ENCODE measurements around the gene SLC2A9.
"Not testable (repeated sequence)": the region's sequence is repeated elsewhere in the genome, so short reads cannot be mapped to it uniquely, and the experiment has no call there.

The SLC2A9 gene

DNA sequence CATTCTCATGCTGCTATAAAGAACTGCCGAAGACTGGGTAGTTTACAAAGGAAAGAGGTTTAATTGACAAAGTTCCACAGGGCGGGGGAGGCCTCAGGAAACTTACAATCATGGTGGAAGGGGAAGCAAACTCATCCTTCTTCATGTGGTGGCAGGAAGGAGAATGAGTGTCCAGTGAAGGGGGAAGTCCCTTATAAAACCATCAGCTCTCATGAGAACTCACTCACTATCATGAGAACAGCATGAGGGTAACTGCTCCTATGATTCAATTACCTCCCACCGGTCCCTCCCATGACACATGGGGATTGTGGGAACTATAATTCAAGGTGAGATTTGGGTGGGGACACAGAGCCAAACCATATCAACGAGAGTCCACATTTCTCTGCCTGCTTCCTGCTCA, 120.7 kb downstream of the SLC2A9 start:
- in situ Hi-C loops (cut with MboI; ENCODE audit: low sequenced_read_pairs), result not testable (repeated sequence)

DNA sequence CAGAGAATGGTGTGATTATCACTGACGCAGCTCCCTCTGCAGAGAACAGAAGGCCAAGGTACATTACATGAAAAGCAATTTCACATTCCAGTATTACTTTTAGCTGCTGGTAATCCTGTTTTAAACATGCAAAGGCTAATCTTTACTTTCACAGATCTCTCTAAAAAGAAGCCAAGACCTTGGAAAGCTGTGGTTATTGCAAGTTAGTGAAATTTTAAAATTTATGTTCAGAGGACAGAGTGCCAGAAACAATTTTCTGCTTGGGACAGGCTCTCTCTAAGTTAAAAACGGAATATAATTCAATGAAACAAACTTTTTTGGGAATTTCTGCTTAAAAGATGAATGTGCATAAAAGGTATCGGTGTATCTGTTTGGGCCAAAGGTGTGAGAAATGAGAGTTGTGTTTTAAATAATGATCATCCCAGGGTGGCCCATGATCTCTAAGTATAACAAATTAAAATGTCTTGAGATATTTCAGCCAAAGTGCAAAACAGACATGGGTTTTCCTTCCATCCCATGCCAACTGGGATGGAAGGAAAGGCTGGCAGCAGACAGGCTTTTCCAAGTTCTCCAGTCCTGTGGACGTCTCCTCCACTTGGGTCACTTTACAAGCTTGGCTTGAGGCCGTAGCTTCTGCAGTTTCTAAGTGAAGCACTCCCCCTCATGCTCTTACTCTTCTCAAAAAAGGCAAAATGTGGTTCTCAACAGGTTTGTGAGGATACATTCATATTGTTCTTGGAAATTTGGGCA, 121.8 kb downstream of the SLC2A9 start:
- in situ Hi-C loops (cut with MboI; ENCODE audit: low sequenced_read_pairs), result no loop called here

DNA sequence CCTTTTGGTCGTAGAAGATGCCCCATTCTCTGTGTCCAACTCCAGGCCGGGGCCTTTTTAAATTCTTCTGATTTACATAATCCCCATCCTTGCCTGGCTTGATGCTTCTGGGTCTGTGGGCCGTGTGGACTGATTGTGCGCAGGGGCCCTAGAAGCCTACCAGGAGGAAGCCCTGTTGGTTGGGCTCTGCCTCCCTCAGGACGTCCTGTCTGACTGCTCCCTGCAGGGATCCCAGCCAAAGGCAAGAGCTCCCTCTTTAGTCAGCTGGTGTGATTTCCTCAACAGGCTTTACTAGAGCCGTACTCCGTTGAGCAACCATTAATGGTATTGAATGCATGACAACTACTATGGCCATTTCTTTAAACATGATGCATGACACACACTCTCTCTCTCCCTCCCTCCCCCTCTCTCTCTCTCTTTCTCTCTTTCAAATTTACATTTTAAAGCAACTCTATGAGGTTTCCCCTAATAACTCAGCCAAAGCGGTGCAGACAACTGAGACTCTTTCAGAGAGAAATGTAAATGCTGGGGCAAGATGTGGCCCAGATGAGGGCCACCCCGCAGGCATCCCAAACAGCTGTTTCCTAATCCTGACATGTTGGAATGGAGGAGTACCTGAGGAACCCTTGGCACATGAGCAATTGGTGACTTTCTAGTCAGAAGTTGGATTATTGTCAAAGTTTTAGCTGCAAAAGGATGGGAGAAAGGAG, 122.5 kb downstream of the SLC2A9 start:
- in situ Hi-C loops (cut with MboI; ENCODE audit: low sequenced_read_pairs), result no loop called here

- in situ Hi-C loops (cut with MboI; ENCODE audit: low sequenced_read_pairs), result no loop called here
Observed at GRCh38 chr4:9895333-9895705, 126.0 kb downstream of the SLC2A9 start.

GRCh38 chr4:9894644-9895332, 126.5 kb downstream of the SLC2A9 start:
- in situ Hi-C loops (cut with MboI; ENCODE audit: low sequenced_read_pairs), result no loop called here

DNA sequence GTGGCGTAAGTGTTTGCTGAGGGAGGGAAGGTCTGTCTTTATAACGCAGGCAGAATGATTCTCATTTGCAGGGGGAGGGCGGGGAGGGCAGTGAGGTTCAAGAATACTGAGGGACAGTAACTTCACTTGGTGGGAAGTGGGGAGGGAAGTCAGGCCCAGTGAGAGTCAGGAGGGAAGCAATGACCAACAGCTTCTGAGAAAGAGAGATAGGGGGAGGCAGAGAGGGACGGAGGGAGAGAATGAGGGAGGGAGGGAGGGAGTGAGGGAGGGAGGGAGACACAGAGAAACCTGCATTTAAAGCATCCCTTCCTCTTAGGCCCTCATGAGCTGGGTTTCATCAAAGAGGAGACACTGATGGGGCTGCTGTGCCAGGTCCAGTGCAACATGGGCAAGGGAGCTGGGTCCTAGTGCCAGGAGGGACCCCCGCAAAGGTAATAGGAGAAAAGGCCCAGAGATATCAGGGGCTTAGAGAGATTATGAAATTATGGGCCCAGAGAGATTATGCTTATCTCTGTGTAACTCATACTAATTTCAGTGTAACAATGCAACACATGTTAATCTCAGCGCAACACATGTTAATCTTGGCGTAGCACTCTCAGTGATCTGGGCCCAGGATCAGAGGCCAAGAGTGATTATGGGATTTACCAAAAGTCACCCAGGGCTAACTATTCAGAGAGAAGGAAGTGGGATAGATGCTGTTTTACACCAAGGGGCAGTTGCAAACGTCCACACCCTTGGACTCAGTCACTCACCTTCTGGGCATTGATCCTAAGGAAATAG, 127.8 kb downstream of the SLC2A9 start:
- in situ Hi-C loops (cut with MboI; ENCODE audit: low sequenced_read_pairs), result no loop called here

GRCh38 chr4:9891740-9892139, 129.6 kb downstream of the SLC2A9 start:
- in situ Hi-C loops (cut with MboI; ENCODE audit: low sequenced_read_pairs), result no loop called here

DNA sequence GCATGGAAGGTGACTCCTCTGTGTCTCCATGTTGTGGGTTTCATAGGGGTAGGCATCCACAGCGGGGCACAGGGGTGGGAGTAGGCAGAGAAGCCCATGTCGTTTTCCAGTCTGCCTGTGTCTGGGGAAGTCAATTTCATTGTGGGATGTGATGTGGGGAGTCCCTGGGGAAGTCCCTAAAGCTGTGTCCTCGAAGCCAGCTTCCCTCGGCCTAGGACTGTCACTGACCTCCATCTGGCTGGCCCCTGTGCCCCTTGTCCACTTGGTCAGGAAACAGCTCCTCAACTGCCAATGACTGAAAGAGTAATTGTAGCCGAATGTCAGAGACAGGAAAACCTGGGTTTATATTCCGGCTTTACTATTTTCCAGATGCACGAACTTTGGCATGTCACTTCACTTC, 130.2 kb downstream of the SLC2A9 start:
- in situ Hi-C loops (cut with MboI; ENCODE audit: low sequenced_read_pairs), result no loop called here

GRCh38 chr4:9889306-9889705, 132.0 kb downstream of the SLC2A9 start:
- in situ Hi-C loops (cut with MboI; ENCODE audit: low sequenced_read_pairs), result no loop called here

GRCh38 chr4:9885958-9886357, 135.3 kb downstream of the SLC2A9 start:
- in situ Hi-C loops (cut with MboI; ENCODE audit: low sequenced_read_pairs), result no loop called here

GRCh38 chr4:9880406-9881197, 140.7 kb downstream of the SLC2A9 start:
- in situ Hi-C loops (cut with MboI; ENCODE audit: low sequenced_read_pairs), result no loop called here

GRCh38 chr4:9877123-9877522, 144.2 kb downstream of the SLC2A9 start:
- in situ Hi-C loops (cut with MboI; ENCODE audit: low sequenced_read_pairs), result no loop called here

DNA sequence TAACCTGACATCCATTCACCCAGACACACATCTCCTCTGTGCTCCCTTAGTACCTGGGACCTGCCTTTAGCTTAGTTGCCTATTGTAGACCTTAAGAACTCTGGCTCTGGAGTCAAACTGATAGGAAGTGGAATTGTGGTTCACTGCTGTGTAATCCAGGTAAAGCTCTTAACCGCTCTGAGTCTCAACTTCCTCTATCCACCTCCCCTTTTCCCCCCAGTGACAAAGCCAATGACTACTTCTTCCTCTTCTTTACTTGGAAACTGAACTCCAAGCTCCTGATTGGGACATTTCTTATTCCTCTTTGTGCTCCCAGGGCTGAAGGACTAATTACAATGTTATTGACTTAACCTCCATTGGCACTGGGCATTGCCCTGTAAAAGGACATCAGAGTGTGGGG, 145.8 kb downstream of the SLC2A9 start:
- in situ Hi-C loops (cut with MboI; ENCODE audit: low sequenced_read_pairs), result no loop called here

DNA sequence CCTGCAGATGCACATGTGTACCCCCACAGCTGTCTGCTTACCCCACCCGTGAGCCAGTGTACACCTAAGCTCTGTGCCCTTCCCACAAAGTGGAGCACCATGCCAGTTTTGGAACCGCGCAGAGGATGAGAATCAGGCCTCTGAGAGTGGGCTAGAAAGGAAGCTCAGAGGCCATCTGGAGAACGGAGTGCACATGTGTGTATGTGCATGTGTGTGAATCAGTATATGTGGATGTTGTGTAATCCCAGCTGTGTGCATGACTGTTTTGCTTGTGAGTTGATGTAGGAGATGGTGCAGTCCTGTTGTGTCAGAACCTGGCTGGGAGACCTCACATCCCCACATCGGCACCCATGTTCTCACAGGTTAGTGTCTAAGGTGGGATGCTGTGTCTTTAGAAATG, 146.9 kb downstream of the SLC2A9 start:
- in situ Hi-C loops (cut with MboI; ENCODE audit: low sequenced_read_pairs), result no loop called here

- in situ Hi-C loops (cut with MboI; ENCODE audit: low sequenced_read_pairs), result no loop called here
Observed at GRCh38 chr4:9870165-9870790, 151.0 kb downstream of the SLC2A9 start.

GRCh38 chr4:9867751-9868425, 153.4 kb downstream of the SLC2A9 start:
- in situ Hi-C loops (cut with MboI; ENCODE audit: low sequenced_read_pairs), result no loop called here

- in situ Hi-C loops (cut with MboI; ENCODE audit: low sequenced_read_pairs), result no loop called here
Observed at GRCh38 chr4:9866931-9867330, 154.4 kb downstream of the SLC2A9 start.

- in situ Hi-C loops (cut with MboI; ENCODE audit: low sequenced_read_pairs), result no loop called here
Observed at GRCh38 chr4:9861561-9861960, 159.7 kb downstream of the SLC2A9 start.

- in situ Hi-C loops (cut with MboI; ENCODE audit: low sequenced_read_pairs), result no loop called here
Observed at GRCh38 chr4:9859810-9860209, 161.5 kb downstream of the SLC2A9 start.

Measured in HL-60/S4 treated with retinoic acid at 250 ng/mL for 4 days and 3 days (cell line).